HG03571 (cell line): Measurements from ENCODE around the gene PNPLA8.
"Not testable (repeated sequence)": the region's sequence is repeated elsewhere in the genome, so short reads cannot be mapped to it uniquely, and the experiment has no call there.

ENCODE experiments used
- ATAC-seq: cut with Tn5 transposase; IDR thresholded peaks from one replicate; pipeline ENCODE4 v1.9.1; 2021; ENCODE audit not compliant: unreplicated experiment

Gene PNPLA8

GRCh38 chr7:108480311-108480710 is 45.6 kb downstream of the PNPLA8 start:
- ATAC-seq: no peak

DNA sequence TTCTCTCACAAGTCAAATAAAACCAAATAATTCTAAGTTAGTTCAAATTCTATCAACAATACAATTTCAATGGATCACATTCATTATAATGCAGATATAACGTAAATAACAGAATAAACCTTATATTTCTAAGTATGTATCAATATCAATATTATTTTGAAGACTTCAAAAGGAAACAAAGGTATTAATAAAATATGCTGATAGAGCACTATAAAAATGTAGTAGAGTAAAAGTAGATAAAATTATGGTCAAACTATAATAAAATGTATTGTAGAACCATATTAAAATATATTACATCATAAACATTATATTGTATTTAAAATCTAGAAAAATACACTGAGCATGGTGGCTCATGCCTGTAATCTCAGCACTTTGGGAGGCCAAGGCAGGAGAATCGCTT is 46.2 kb downstream of the PNPLA8 start:
- ATAC-seq: no peak

DNA sequence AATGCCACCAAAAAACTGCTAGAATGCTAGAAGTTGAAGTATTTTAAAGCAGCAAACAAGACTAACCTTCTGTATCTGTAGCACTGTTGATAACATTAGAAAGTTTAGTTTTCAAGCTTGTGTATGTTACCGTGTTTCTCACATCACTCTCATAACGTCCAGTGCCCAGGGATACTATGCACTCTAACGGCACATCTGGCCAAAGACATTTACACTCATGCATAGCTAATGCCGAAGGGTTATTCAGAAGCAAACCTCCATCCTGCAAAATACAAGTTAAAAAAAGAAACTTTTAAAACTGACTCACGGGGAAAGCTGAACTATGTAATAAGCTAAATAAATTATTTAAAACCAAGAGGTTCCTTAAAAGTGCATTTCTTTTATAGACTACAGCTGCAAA is 46.8 kb downstream of the PNPLA8 start:
- ATAC-seq: no peak

DNA sequence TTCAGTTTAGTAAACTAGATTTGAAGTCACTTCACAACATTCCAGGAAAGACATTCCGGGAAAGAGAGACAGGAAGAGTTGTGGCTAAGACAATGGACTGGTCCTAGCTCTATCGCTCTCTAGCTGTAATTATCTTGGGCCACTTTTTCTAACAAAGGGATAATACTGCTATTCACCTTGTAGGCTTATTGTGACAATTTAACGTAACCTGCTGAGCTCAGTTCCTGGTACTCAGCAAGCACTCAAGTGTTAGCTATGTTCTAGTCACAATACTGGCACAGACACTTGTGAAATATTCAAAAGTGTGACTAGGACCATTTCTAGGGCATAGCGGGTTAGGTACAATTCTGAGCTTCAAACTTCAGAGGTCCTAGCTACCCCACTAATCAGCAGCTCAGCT is 57.7 kb downstream of the PNPLA8 start:
- ATAC-seq: no peak

- ATAC-seq: no peak
These were observed 58.5 kb downstream of the PNPLA8 start for GRCh38 chr7:108467391-108467790.

DNA sequence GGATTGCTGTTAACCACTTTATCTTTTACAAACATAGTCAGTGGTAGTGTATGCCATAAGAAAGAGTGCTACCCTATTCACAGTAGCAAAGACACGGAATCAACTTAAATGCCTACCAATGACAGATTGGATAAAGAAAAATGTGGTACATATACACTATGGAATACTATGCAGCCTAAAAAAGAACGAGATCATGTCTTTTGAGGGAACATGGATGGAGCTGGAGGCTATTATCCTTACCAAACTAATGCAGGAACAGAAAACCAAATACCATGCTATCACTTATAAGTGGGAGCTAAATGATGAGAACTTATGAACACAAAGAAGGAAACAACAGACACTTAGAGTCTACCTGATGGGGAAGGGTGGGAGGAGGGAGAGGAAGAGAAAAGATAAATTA is 59.6 kb downstream of the PNPLA8 start:
- ATAC-seq: not testable (repeated sequence)

DNA sequence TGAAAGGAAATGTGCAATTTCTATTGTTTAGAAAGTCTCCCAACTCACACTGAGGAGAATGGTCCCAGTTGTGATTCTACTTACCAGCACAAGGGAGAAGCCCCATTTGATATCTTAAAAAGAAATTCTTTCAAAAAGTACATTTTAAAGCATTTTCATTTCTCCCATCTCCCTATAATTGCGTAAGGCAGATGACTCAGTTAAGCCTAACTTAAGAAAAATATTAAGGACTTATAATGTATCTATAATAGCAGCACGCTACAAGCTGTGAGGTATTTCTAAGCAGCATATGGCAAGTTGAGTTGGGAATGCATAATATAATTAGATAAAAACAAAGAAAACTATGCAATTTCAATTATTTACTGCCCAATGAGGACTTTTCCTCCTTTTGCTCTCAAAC is 61.2 kb downstream of the PNPLA8 start:
- ATAC-seq: no peak

- no peak for ATAC-seq
These were observed 62.3 kb downstream of the PNPLA8 start for GRCh38 chr7:108463613-108464012.

GRCh38 chr7:108461840-108462239 is 64.1 kb downstream of the PNPLA8 start:
- ATAC-seq: no peak

DNA sequence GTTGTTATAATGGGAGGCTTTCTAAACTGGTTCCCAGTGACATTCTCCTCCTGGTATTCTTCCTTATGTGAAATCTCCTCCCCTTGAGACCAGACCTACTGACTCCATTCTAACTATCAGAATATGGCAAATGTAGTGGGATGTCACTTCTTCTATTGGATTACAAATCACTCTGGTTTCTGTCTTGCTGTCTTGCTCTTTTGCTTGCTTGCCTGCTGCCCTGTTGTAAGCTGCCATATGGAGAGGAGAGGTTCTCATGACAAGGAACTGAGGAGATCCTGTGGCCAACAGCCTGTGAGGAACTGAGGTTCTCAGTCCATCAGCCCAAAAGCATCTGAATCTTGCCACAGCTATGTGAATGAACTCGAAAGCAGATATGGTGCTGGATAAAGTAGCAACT is 65.0 kb downstream of the PNPLA8 start:
- ATAC-seq: no peak

GRCh38 chr7:108459922-108460551 is 65.9 kb downstream of the PNPLA8 start:
- ATAC-seq: no peak

- no peak for ATAC-seq
These were observed 68.1 kb downstream of the PNPLA8 start for GRCh38 chr7:108457871-108458270.

DNA sequence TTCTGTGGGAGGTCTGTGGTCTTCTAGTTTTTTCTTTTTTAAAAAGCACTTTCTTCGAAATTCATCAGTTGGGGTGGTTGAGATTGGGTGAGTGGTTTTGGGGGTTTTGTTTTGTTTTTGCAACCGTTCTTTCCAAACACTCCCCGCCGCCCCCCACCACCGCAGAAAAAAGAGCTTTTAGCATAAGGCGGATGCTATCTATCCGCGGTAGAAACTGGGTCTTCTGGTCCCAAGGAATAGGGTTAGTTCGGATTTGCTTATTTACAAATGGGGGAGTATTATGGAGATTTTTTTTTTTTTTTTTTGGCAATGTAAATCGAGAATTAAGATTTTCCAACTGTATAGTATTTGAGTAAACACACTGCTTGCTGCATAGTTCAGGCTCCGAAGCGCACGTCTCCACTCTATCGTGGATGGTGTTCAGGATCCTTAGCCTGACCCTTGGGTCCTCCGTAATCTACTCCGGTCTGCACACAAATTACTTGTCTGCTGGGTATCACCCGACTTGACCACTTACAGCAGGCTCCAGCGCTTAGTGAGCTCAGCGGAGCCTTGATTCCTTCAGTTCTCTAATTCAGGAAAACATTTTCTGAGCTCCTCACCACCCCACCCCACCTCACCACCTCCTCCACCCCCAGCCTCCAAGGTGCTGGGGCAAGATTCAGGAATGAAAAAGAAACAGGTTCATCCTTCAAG is 68.9 kb downstream of the PNPLA8 start:
- ATAC-seq: no peak

- no peak for ATAC-seq
These were observed 69.8 kb downstream of the PNPLA8 start, which contains the start of gene NRCAM for GRCh38 chr7:108455998-108456677. NRCAM (minus strand) TSS chr7:108456436; CDS start chr7:108240064, 216,372 bp downstream.

- no peak for ATAC-seq
These were observed 70.4 kb downstream of the PNPLA8 start for GRCh38 chr7:108455551-108455997.

- no peak for ATAC-seq
These were observed 71.0 kb downstream of the PNPLA8 start for GRCh38 chr7:108454674-108455550.

- ATAC-seq: no peak
These were observed 71.6 kb downstream of the PNPLA8 start for GRCh38 chr7:108454317-108454673.

DNA sequence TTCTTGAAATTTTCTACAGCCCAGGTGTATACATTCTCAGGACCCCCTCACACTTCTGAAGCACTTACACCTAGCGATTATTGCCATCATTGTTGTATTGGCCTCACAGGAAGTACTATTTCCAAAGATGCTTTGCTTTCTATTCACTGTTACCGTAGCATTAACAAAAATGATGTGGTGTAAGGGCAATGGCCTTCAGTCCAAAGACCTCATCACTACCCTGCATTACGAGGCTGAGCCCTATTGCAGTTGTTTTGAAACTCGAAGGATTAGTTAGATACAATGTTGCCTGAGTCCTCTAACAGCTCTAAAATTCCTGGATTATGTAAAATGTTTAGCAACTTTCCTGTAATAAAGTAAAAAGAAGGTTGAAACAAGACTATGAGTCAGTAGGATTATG is 72.6 kb downstream of the PNPLA8 start:
- ATAC-seq: no peak

DNA sequence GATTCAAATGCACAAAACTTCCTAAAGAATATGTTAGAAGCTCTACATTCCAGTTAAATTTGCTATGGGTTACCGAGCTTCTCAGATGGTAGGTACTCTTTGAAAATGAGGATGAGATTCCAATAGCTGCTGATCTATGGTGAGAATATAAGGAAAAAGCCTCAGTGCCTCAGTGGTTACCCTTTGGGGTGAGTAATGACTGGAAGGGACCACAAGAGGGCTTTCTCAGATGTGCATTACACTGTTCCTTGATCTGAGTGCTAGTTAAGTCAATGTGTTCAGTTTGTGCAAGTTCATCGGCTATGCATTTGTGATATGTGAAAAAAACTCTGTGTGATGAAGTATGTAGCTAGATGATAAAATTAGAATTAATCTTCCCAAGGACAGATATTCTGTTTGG is 73.2 kb downstream of the PNPLA8 start:
- no peak for ATAC-seq

- no peak for ATAC-seq
These were observed 74.6 kb downstream of the PNPLA8 start for GRCh38 chr7:108451296-108451848.

- no peak for ATAC-seq
These were observed 75.8 kb downstream of the PNPLA8 start for GRCh38 chr7:108450160-108450559.
